Stimulated activated CD4-positive, alpha-beta T cell treated with anti-CD3 and anti-CD28 coated beads, TNF-alpha, amount 100 ng/mL, for 1 hour (primary cell): ENCODE results near the gene LONP2.
"Not testable (repeated sequence)": the region's sequence is repeated elsewhere in the genome, so short reads cannot be mapped to it uniquely, and the experiment has no call there.

ENCODE experiments used
- DNase-seq, 3 donors: peaks; one replicate each; pipeline ENCODE4 v3.0.0-alpha.2; 2020; ENCODE audit warnings: low read depth in 3 of 3, low spot score in 1 of 3

LONP2 gene

DNA sequence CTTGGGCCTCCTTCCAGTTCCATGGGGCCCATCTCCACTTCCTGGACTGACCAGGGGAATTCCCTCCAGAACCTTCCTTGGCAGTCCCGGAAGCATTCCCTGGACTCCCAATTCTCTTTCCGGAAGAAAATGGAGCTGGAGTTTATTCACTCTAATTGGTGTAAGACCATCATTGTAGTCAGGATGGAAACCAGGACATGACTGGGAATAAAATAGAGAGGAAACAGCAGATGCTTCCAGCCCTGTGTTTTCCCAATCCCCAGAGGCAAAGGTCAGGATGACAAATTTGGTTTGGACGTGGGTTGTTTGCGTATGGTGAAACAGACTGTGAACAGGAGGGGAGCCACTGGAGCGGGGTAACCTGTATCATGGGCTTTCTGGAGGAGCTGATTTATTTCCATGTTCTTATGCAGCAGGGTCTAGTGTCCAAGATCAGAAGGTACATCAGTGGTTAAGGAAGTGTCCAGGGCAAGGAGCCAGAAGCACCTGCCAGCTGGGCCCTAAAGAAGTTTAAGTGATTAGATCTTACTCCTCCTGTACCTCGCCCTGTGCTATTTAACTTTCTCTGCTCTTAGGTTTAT lies 8.5 kb upstream of the LONP2 start:
- no peak for DNase-seq

DNA sequence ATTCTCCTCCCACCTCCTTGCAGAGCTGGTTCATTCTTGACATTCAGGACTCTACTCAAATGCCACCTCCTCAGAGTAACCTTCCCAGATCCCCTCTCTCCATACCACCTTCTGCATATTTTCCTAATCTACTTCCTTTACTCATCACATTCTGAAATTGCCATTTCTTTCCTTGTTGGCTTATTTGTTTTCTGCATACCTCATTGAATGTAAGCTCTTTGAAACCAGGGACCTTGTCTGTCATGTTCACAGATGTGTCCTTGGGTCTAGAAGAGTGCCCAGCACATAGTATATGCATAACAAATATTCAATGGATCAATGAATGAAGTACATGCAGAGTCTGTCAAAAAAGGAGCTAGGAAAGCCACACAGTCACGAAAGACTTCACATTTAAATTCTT lies 7.8 kb upstream of the LONP2 start:
- no peak for DNase-seq

DNA sequence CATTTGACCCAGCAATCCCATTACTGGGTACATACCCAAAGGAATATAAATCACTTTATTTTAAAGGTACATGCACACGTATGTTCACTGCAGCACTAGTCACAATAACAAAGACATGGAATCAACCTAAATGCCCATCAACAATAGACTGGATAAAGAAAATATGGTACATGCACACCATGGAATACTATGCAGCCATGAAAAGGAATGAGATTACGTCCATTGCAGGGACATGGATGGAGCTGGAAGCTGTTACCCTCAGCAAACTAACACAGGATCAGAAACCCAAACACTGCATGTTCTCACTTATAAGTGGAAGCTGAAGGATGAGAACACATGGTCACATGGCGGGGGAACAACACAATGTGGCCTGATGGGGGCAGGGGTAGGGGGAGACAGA lies 4.0 kb upstream of the LONP2 start:
- not testable (repeated sequence) for DNase-seq

DNA sequence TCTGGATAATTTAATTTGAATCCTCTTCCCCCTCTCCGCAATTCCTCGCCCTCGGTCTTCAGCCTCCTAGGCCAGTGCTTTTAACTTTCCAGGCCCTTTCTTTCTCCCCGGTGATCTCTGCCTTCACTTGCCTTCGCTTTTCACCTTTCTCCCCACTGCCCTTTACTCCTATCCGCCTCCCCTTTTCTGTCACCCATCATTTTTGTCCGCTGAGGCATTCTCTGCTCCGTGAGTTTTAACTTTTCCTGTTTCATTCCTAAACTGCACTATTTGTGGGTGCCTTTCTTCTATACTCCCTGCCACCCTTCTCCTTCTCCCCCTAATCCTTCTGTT lies 729 bp downstream of the LONP2 start:
- no peak for DNase-seq

DNA sequence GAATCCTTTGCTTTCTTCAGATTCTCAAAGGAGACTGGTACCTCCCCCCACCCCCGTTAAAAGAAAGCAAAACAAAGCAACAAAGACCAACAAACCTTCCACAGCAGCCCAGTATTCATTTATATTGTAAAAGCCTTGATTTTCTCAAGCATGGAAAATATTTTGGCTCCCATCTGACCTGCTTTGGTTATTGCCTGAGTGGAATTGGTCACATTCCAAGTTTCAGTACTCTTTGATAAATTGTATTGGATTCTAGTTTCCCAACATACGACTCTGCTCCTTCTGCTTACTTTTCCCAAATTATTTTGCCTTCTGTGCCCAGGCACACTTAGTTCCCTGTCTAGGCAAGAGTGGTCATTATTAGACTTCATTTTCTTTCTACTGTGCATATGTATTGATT lies 2.0 kb downstream of the LONP2 start:
- DNase-seq, result no peak

DNA sequence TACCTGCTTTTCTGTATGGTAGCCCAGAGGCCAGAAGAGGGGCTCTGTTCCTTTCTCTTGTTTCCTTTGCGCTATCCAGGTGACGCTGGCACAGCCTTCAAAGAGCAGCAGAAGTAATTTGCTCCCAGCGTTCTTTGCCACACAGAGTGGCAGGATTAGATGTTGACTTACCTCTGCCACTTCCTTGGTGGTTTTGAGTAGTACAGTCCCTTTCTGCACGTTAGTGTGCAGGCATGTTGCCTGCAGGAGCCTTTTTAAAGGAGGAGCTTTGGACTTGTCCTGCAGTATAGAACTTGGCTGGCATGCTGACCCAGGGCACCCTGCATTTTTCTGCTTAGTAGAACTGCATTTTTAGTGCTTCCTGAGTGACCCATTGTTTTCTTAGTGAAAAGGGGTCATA lies 3.2 kb downstream of the LONP2 start, which contains the start of gene ABCC11:
ABCC11 (minus strand) TSS at position 229 of the 400 bp plus-strand sequence. CDS start 15,618 bp downstream, outside the sequence.
- DNase-seq, result no peak

DNA sequence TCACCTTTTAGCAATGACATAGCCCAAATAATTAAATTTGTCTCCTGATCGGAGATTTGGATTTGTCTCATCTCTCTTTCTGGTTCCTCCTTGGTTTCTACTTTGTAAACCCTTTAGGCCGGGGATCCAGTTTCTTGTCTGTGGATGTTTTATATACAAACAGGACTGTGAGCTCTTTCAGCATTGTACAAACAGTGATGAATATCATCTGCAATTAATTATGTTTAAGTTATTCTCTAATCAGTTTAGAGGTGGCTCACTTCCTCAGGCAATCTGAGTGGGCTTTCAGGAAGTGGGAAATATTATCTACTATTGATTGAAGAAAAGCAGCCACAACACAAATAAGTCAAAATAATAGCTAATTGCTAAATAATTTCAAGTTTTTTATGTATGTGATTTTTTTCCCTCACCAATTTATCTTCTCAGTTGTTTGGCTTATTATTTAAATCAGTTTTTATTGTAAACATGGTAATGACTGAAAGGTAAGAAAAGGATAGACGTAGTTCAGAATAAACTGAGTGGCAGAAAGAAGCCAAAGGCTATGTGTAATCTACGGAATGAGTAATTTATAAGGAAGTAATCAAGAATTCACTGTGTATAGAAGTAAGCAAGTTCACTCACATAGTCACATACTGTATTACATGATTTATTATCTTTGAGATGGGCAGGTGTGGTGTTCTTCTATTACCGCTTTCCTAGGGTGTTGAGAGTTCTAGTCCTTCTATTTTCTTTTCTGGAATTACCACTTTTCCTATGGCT lies 6.6 kb downstream of the LONP2 start:
- DNase-seq, result no peak

DNA sequence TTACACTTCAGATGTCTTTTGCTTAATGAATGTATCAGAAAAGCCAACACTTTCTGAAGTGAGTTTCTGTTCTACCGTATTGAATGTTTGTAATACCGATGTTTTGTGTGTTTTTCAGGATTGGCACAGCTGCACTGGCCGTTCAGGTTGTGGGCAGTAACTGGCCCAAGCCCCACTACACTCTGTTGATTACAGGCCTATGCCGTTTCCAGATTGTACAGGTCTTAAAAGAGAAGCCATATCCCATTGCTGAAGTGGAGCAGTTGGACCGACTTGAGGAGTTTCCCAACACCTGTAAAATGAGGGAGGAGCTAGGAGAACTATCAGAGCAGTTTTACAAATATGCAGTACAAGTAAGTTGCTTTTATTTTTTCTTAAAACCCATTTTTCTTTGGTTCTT lies 7.9 kb downstream of the LONP2 start:
- no peak for DNase-seq

DNA sequence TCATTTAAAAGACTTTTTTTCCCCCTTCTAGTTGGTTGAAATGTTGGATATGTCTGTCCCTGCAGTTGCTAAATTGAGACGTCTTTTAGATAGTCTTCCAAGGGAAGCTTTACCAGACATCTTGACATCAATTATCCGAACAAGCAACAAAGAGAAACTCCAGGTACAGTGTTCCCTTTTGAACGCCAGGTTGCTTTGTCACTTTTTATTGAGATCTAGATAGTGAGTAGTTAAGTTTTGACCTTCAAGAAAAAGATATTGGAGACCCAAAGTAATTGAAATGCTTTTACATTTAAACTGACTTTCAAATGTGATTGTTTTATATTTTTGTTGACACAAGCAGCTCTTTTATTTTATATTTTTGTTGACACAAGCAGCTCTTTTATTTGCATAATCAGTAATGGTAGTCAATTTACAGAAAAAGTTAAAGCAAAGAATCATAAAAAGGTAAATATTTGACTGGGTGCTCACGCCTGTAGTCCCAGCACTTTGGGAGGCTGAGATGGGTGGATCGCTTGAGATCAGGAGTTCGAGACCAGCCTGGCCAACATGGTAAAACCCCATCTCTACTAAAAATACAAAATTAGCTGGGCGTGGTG lies 12.6 kb downstream of the LONP2 start:
- no peak for DNase-seq

DNA sequence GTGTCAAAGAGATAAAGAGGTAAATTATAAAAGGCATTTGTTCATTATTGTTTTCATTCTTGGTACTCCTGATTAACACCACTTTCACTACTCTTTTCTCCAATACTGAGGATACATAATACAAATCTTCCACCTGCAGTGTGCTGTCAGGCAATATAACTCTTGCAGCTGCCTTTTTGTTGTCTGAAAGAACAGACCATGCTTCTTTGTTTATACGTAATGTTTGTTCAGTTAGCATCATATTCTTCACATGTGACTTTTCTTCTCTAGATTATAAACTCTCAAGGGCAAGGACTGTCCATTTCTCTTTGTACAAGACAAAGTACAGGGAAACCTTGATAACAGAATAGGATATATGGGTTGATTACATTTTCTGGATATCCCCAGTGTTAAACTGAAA lies 17.5 kb downstream of the LONP2 start:
- no peak for DNase-seq

DNA sequence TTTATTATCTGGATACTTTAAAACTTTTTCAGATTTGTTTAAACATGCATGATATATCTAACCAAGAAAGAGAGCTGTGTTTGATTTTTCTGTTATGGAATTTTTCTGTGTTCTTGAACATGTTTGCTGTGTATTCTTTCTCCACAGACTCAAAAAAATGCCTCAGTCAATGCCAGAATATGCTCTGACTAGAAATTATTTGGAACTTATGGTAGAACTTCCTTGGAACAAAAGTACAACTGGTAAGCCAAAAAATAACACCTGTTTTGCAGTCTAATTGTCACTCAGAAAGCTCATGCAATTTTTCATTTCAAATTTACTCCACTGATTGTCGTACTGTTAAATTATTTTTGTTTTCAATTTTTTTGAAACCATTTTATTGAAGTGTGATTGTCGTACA lies 18.5 kb downstream of the LONP2 start:
- no peak for DNase-seq

DNA sequence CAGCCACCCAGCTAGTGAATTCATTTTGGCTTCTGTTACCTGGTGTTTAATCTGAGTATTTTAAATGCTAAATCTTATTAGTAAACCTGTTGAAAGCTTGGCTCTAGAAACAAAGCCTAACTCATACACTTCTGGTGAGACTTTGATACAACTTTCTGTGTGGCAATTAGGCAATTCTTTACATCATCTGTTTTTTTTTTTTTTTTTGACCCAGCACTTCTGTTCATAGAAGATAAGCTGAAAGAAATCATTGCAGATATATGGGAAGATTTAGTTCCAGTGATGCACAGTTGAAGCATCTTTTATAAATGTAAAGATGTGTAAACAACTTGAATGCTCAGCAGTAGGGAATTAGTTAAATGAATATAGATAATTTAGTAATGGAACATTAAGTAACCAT lies 24.9 kb downstream of the LONP2 start:
- no peak for DNase-seq

DNA sequence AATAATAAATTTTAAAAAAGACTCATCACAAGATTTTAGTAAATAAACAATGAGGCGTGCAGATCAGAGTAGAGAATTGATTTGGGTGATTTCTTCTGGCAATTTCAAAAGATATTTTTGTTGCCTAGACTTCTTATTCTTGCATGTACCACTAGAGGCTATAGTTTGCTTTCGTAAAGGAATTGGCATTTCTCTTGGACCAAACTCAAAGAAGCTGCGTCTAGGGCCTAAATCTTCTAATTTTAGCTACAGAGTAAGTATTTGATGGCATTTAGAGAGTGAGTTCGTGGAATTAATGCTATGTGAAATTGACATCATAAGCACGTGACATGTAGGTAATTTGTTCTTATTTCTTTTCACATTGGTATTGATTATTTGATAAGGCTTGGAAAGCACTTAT lies 27.6 kb downstream of the LONP2 start:
- DNase-seq, result no peak

DNA sequence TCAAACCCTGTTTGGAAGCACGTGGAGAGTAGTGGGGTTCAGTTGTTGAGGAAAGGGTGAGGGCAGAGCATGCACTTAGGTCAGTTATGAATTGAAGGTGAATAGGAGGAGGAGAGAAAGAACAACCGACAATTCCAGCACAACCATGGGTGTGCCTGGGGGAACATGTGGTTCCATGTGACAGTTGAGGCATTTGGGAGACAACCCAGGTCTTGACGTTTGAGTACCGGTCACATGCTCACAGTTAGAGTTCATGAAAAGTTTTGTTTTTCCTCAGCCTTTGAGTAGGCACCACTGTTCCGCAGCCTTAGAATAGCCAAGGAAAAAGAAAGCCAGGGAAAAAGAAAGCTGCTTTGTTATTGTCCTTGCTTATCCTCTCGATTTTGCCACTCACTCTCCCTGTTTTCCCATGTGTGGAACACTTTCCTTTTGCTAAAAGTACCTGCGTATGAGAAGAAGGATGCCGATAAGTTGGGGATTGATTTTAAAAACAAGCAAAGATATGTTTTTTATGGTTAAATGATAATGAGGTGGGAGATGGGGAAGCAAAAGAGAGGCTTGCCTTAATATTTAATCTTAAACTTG lies 28.8 kb downstream of the LONP2 start:
- DNase-seq, result no peak

DNA sequence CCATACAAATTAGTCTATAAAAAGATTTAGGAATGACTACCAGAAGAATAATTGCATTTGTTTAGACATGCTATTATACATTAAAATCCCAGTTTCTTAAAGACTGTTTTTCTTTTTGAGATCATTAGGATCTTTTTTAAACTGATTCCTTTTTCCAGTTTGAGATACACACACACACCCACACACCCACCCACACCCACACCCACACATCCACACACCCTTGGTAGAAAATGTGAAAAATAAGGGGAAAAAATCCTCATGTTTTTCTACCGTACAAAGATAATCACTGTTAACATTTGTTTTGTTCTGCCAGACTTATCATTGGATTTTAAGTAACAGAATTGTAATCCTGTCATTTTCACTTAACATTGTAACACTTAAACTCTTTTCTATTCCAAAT lies 30.4 kb downstream of the LONP2 start:
- DNase-seq, result no peak

DNA sequence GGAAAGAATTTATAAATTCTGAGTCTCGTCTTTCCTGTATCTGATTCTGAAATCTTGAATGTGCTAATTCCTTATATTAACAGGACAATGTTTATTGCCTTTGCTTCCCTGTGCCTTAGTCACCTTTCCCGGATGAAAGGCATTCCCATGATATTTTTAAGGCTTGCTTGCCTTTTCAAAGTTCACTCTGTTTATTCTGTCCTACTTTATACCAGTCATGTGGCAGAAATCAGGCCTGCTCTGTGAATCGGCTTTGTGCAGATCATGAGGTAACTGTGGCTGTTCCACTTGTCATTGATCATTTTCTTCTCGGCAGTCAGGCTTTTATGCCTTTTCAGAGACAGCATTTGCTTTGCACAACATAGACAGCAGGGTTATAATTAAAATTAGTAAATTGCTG lies 32.0 kb downstream of the LONP2 start:
- no peak for DNase-seq

DNA sequence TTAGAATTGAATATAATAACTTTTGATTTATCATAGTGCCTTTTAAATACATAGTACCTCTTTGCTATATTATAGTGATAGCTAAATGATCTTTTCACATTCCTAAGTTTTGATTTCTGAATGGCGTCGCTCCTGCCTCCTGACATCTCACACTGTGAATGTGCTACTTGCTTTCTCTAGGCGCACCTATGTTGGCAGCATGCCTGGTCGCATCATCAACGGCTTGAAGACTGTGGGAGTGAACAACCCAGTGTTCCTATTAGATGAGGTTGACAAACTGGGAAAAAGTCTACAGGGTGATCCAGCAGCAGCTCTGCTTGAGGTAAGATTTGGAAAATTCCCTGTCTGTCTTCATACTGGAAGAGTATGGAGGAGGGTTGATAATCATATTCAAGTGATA lies 33.1 kb downstream of the LONP2 start:
- no peak for DNase-seq

DNA sequence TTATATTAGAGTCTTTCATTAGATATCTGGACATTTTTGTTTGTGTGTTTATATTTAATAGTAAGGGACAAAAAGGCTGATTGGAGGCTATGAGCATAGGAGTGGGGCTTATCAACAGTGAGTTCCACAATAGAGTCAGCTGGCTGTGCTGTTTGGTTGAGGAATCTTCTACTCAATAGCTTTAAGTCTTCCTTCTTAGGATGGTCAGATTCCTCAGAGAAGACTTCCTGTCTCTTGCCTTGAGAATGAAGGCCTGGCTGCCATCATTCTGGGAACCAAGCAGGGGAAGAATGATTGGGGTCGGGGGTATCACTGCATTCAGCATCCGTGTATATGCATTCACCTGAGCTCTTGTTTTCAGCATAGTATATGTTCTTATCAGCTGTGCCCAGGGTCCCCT lies 35.1 kb downstream of the LONP2 start:
- no peak for DNase-seq

DNA sequence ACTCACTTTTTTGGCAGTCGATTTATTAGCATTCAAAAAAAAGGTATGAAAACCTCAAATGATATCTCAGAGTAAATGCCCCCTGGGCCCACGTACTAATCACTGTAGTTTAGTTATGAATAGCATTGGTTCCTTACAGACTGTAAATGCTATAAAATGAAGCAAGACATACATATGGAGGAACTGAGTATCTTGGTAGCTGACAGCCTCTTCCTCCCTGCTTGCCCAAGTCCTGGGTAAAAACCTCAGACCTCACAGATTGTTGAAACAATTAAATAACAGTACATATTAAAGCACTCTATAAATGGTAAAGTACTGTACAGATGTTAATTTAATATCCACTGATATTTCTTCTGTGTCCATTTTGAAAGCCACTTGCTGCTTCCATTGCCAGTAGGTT lies 36.4 kb downstream of the LONP2 start:
- DNase-seq, result no peak

DNA sequence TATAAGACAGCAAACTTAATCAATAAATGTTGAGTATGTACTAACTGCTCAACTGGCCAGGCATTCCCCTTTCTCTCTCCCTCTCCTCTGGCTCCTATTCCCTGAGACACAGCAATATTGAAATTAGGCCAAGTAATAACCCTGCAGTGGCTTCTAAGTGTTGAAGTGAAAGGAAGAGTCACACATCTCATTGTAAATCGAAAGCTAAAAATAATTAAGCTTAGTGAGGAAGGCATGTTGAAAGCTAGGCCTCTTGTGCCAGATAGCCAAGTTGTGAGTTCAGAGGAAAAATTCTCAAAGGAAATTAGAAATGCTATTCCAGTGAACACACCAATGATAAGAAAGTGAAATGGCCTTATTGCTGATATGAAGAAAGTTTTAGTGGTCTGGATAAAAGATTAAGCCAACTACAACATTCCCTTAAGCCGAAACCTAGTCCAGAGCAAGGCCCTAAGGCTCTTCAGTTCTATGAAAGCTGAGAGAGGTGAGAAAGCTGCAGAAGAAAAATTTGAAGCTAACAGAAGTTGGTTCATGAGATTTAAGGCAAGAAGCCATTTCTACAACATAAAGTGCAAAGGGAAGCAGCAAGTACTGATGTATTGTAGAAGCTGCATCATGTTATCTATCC lies 38.6 kb downstream of the LONP2 start:
- no peak for DNase-seq

DNA sequence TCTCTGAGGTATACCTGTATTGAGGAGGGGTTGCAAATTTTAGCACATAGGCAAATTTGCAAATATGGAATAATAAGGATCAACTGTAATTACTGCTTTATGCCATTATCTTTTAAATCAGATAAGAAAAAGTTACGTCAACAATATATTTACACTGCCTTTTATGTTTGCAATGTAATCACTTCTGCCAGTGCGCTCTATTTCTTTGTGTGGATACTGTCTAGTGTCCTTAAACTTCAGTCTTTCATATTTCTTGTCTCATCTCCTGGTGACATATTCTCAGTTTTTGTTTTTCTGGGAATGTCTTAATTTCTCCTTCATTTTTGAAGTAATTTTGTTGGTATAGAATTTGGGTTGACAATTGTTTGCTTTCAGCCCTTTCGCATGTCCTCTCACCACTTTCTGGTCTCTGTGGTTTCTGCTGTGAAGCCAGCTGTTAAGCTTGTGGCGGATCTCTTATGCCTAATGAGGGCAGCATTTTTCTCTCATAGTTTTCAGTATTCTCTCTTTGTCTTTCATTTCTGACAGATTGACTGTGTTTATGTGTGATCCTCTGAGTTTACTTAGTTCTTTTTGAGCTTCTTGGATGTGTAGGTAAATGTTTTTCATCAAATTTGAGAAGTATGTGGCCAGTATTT lies 40.8 kb downstream of the LONP2 start:
- DNase-seq, result no peak

DNA sequence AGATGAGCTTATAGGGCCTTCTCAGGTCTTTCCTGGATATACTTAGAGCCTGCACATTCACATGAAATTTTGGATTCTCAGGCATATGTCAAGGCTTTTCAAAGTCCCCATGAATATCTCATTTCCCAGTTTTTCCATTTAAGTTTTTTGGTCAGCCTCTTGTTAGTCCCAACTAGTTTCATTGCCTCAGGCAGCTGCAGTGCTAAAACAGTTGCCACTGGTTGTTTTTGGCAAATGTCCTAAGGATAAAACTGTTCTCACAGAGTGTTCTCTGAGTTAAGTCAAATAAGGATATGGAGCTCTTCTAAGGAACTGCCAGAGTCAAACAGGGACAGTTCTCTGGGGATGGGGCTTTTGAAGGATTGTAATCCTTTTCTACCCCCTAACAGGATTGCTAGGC lies 43.1 kb downstream of the LONP2 start:
- DNase-seq, result no peak
